ENCODE measurements around the gene CYB5R3. TPM values are rescaled to one million over a fixed set of nuclear protein-coding genes. Genes with fewer than 3 reads are reported as not detected.

The CYB5R3 gene
- polyA plus RNA-seq, 1 of the 3 experiments (the other 2 are of a cell fraction): 106 TPM

- no peak for TF ChIP-seq CTCF (IDR thresholded peaks at IDR 0.05)
- peak; percentile 37; the same call in 1 of the 2 replicates for TF ChIP-seq TEAD4 (IDR thresholded peaks at IDR 0.05; ENCODE audit: borderline replicate concordance, insufficient read depth)
- TF ChIP-seq PBX3 (IDR thresholded peaks at IDR 0.05): peak; percentile 56
- TF ChIP-seq RFX5 (IDR thresholded peaks at IDR 0.05; ENCODE audit: low read length): no peak
- no peak for TF ChIP-seq USF2 (IDR thresholded peaks at IDR 0.05; ENCODE audit: borderline replicate concordance, low read depth, low read length)
- TF ChIP-seq JUND (IDR thresholded peaks at IDR 0.05): peak; percentile 42; the same call in 1 of the 2 replicates
- TF ChIP-seq TCF12 (IDR thresholded peaks at IDR 0.05): peak; percentile 54; the same call in 1 of the 2 replicates
- no peak for TF ChIP-seq RCOR1 (IDR thresholded peaks at IDR 0.05; ENCODE audit: low read length)
- no peak for TF ChIP-seq RAD21 (IDR thresholded peaks at IDR 0.05; ENCODE audit: low read length)
- TF ChIP-seq POLR2AphosphoS5 (IDR thresholded peaks at IDR 0.05; ENCODE audit: low read depth, low read length): no peak
- TF ChIP-seq SMC3 (IDR thresholded peaks at IDR 0.05; ENCODE audit: low read depth, low read length): no peak
- peak; percentile 30; the same call in 1 of the 2 replicates for TF ChIP-seq YY1 (IDR thresholded peaks at IDR 0.05; ENCODE audit: low read depth)
- peak; percentile 90 for TF ChIP-seq NFIC (IDR thresholded peaks at IDR 0.05; ENCODE audit: borderline replicate concordance)
- TF ChIP-seq TAF1 (IDR thresholded peaks at IDR 0.05; ENCODE audit: borderline replicate concordance, low read depth, low read length): no peak
- no peak for TF ChIP-seq MXI1 (IDR thresholded peaks at IDR 0.05; ENCODE audit: low read depth, low read length)
- TF ChIP-seq FOXJ3 (CRISPR knock-in tag; IDR thresholded peaks at IDR 0.05): no peak
- no peak for TF ChIP-seq CHD2 (IDR thresholded peaks at IDR 0.05; ENCODE audit: low read length, partially characterized antibody)
- TF ChIP-seq GATA2 (CRISPR knock-in tag; IDR thresholded peaks at IDR 0.05): no peak
- TF ChIP-seq NRF1 (IDR thresholded peaks at IDR 0.05; ENCODE audit: low read depth, low read length): no peak
- TF ChIP-seq EP300 (IDR thresholded peaks at IDR 0.05; ENCODE audit: borderline replicate concordance in 1 of 2, low read depth in 1 of 2, low read length in 1 of 2): peak in 1 of 2 experiments; percentile 54; a peak in 1 of 4 replicates
- no peak for TF ChIP-seq USF1 (IDR thresholded peaks at IDR 0.05; ENCODE audit: borderline replicate concordance, low read depth)
Observed at GRCh38 chr22:42697542-42698013, 48.4 kb upstream of the CYB5R3 start (continued).

Measured in SK-N-SH (cell line).